Measurements from ENCODE around the gene CERK.

The CERK gene

DNA sequence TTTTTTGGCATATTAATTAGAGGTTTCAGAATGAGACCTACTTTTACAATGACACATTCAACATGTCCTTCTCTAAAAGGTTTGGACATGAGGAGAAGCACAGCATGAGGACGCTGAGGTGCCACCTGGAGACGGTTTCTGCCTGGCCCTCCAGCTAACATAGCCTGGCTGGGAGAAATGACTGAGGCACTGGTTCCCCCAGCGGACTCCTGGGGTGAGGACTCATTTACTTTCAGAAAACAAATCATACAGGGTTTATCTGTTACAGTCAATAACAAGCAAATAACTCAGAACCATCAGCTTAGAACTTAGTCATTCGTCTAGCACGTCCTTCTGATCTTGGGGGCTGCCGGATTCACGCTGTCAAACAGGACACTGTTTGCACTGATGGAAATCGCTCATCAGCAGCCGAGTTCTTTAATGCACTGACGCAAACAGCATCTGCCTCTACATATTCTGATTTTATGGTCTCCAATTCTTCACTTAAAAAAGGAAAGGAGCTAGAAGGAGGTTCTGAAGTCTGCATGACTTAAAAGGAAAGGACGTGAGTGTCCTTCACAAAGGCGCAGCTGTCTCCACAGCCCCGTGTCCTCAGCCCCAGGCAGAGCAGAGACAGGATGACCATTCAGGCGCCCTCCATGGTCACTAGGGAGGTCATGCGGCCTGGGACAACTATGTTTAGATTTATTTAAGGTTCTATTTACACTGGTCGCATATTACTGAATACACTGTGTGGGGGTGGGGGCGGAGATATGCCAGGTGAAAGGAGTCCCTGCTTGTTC lies 44.2 kb downstream of the CERK start:
- Histone ChIP-seq H3K27me3 (ENCODE audit: insufficient read depth, low read depth) (no peaks in the 10 kb centered on the region), H3K9ac (no peak overlapping the region), H3K36me3 (ENCODE audit: insufficient read depth) (no peaks in the 10 kb centered on the region), H3K4me3 (IDR thresholded peaks at IDR 0.05; ENCODE audit: insufficient read depth, low read depth, low read length) (no peak overlapping the region), H4K20me1 (ENCODE audit: insufficient read depth) (no peaks in the 10 kb centered on the region), H3K27ac (no peak overlapping the region), H3K79me2 (ENCODE audit: insufficient read depth, low read depth) (no peaks in the 10 kb centered on the region), H3K4me2 (no peak overlapping the region), H3K4me1 (ENCODE audit: low read depth, poor library complexity, severe bottlenecking) (no peaks in the 10 kb centered on the region), H2AFZ (ENCODE audit: low read depth) (no peak overlapping the region)
- TF ChIP-seq CTCF (conservative IDR thresholded peaks at IDR 0.05; ENCODE audit: low read depth, low read length), result no peak

DNA sequence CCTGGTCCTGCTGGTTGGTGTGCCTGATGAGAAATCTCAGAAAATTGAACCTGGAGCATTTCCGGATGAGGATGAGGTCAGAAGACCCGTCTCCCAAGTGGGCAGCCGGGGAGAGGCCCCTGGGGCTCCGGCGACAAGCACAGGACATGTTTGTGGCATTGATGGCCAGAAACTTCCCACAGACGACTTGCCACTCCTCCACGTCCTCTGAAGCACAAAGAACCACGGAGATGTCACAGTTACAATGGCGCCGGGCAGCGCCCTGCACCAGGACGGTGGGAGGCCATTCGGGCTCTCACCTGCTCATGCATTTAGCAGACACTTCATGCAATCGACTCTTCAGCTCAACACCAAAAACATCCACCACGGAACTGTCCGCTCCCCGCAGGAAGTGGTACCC lies 46.5 kb downstream of the CERK start:
- no peak overlapping the region for H3K27ac ChIP-seq
- H3K36me3 ChIP-seq (ENCODE audit: insufficient read depth), result no peaks in the 10 kb centered on the region
- H3K4me2 ChIP-seq, result no peak overlapping the region
- no peaks in the 10 kb centered on the region for H3K4me1 ChIP-seq (ENCODE audit: low read depth, poor library complexity, severe bottlenecking)
- no peak for TF ChIP-seq CTCF (conservative IDR thresholded peaks at IDR 0.05; ENCODE audit: low read depth, low read length)
- H2AFZ ChIP-seq (ENCODE audit: low read depth), result no peak overlapping the region
- no peak overlapping the region for H3K9ac ChIP-seq
- H3K79me2 ChIP-seq (ENCODE audit: insufficient read depth, low read depth), result no peaks in the 10 kb centered on the region
- H4K20me1 ChIP-seq (ENCODE audit: insufficient read depth), result no peaks in the 10 kb centered on the region
- H3K4me3 ChIP-seq (IDR thresholded peaks at IDR 0.05; ENCODE audit: insufficient read depth, low read depth, low read length), result no peak overlapping the region
- no peaks in the 10 kb centered on the region for H3K27me3 ChIP-seq (ENCODE audit: insufficient read depth, low read depth)

- H3K36me3 ChIP-seq (ENCODE audit: insufficient read depth), result no peaks in the 10 kb centered on the region
- no peaks in the 10 kb centered on the region for H4K20me1 ChIP-seq (ENCODE audit: insufficient read depth)
- H3K9ac ChIP-seq, result no peak overlapping the region
Observed at GRCh38 chr22:46690146-46690545, 47.9 kb downstream of the CERK start.

DNA sequence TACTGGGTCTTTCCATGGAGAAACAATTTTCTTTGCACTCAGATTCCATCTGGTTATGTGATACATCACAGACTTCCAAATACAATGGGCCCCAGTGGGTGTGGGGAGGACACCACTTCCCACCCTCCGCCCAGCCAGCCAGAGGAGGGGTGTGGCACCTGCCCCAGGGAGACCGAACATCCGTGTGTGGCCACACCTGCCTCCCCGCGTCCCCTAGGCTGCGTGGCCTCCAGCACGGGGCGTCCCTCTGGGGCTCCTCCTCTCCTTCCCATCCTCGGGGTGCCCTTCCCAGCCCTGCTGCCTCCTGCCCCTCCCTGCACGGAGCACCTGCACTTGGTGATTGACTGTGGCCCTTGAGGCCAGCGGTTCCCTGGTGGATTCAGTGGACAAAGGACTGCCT lies 49.1 kb downstream of the CERK start:
- H3K79me2 ChIP-seq (ENCODE audit: insufficient read depth, low read depth), result no peaks in the 10 kb centered on the region
- H3K4me2 ChIP-seq, result no peak overlapping the region
- H3K27ac ChIP-seq, result no peak overlapping the region
- H3K9ac ChIP-seq, result no peak overlapping the region
- no peaks in the 10 kb centered on the region for H3K27me3 ChIP-seq (ENCODE audit: insufficient read depth, low read depth)
- no peaks in the 10 kb centered on the region for H3K36me3 ChIP-seq (ENCODE audit: insufficient read depth)
- no peak overlapping the region for H2AFZ ChIP-seq (ENCODE audit: low read depth)
- no peak for TF ChIP-seq CTCF (conservative IDR thresholded peaks at IDR 0.05; ENCODE audit: low read depth, low read length)
- H3K4me1 ChIP-seq (ENCODE audit: low read depth, poor library complexity, severe bottlenecking), result no peaks in the 10 kb centered on the region
- H3K4me3 ChIP-seq (IDR thresholded peaks at IDR 0.05; ENCODE audit: insufficient read depth, low read depth, low read length), result no peak overlapping the region
- no peaks in the 10 kb centered on the region for H4K20me1 ChIP-seq (ENCODE audit: insufficient read depth)

More at GRCh38 chr22:46690146-46690545, 47.9 kb downstream of the CERK start:
- H3K27me3 ChIP-seq (ENCODE audit: insufficient read depth, low read depth), result no peaks in the 10 kb centered on the region
- no peak overlapping the region for H3K4me2 ChIP-seq
- H3K79me2 ChIP-seq (ENCODE audit: insufficient read depth, low read depth), result no peaks in the 10 kb centered on the region
- TF ChIP-seq CTCF (conservative IDR thresholded peaks at IDR 0.05; ENCODE audit: low read depth, low read length), result no peak
- no peak overlapping the region for H3K27ac ChIP-seq
- H3K4me3 ChIP-seq (IDR thresholded peaks at IDR 0.05; ENCODE audit: insufficient read depth, low read depth, low read length), result no peak overlapping the region
- no peaks in the 10 kb centered on the region for H3K4me1 ChIP-seq (ENCODE audit: low read depth, poor library complexity, severe bottlenecking)
- no peak overlapping the region for H2AFZ ChIP-seq (ENCODE audit: low read depth)
